T-cell (primary cell): ENCODE measurements around the gene SLBP. TPM values are rescaled to one million over a fixed set of nuclear protein-coding genes. Genes with fewer than 3 reads are reported as not detected.
A peak's percentile ranks its signal among the peaks of the same experiment; 100 is the strongest.

ENCODE experiments used
- ATAC-seq, 4 experiments: fragments of 200-7000 bp in 3 of 4; fragments of 150-1000 bp in 1 of 4; cut with Tn5 transposase; replicated peaks in 1 of 4; 1 replicate in 3 of 4; 2 replicates in 1 of 4; pipeline ENCODE4 v1.10.0; 2021; ENCODE audit warnings: moderate library complexity in 3 of 4, mild to moderate bottlenecking in 2 of 4, moderate number of reproducible peaks in 1 of 4
- CTCF ChIA-PET, 2 donors: fragments of 300-600 bp; sonication (Branson Sonifier 250); formaldehyde crosslinking; loops; one replicate each; lab custom pipeline; 2022; ENCODE audit warnings: antibody characterized with exemption in 2 of 2; lab: Charles Lee
- POLR2A ChIA-PET, 2 donors: fragments of 300-600 bp; sonication (Branson Sonifier 250); formaldehyde crosslinking; loops; one replicate each; lab custom pipeline; 2022; ENCODE audit warnings: antibody characterized with exemption in 2 of 2; lab: Charles Lee
- DNase-seq, 35 experiments: peaks; one replicate each; pipeline versions ENCODE4 v3.0.0 to v3.0.0-alpha.2; 2013 to 2023
- H3K27ac ChIP-seq: one replicate; pipeline ENCODE4 v1.5.1; 2013; ENCODE audit warnings: low read length
- H3K27me3 ChIP-seq, 2 experiments: replicated peaks in 1 of 2; 1 replicate in 1 of 2; 2 replicates in 1 of 2; pipeline versions ENCODE4 v1.6.1 to v1.7.0; 2013; ENCODE audit warnings: low read length in 1 of 2, mixed read lengths in 1 of 2; ENCODE audit not compliant: control insufficient read depth in 2 of 2, insufficient read depth in 2 of 2; ENCODE audit errors: extremely low read depth in 1 of 2
- H3K36me3 ChIP-seq, 2 donors: 1 replicate in 1 of 2; 2 replicates in 1 of 2; pipeline versions ENCODE4 v1.6.1 to v1.7.0; 2013; ENCODE audit warnings: low read length in 1 of 2; ENCODE audit not compliant: control insufficient read depth in 2 of 2, insufficient read depth in 1 of 2; ENCODE audit errors: extremely low read depth in 1 of 2
- H3K4me1 ChIP-seq, 2 experiments: 1 replicate in 1 of 2; 2 replicates in 1 of 2; pipeline versions ENCODE4 v1.6.1 to v1.7.0; 2013; ENCODE audit warnings: low read length in 2 of 2, mixed read lengths in 1 of 2; ENCODE audit not compliant: insufficient read depth in 2 of 2, control insufficient read depth in 1 of 2; ENCODE audit errors: extremely low read depth in 1 of 2
- H3K4me3 ChIP-seq, 2 donors: 1 replicate in 1 of 2; 2 replicates in 1 of 2; pipeline versions ENCODE4 v1.5.1 to v1.7.0; 2013; ENCODE audit warnings: mild to moderate bottlenecking in 2 of 2, low read length in 1 of 2, moderate library complexity in 1 of 2; ENCODE audit not compliant: control insufficient read depth in 1 of 2; ENCODE audit errors: extremely low read depth in 1 of 2
- H3K9me3 ChIP-seq: 2 replicates; pipeline ENCODE4 v1.7.0; 2013
- H3K27ac Mint-ChIP-seq, 2 donors: one replicate each; pipeline ENCODE4 v1.8.0; 2020 to 2021; ENCODE audit warnings: mild to moderate bottlenecking in 2 of 2, mixed read lengths in 2 of 2
- H3K27me3 Mint-ChIP-seq, 2 donors: one replicate each; pipeline ENCODE4 v1.8.0; 2021 to 2022; ENCODE audit warnings: mixed read lengths in 2 of 2
- H3K36me3 Mint-ChIP-seq: one replicate; pipeline ENCODE4 v1.8.0; 2021; ENCODE audit warnings: mixed read lengths
- H3K4me1 Mint-ChIP-seq, 3 donors: one replicate each; pipeline ENCODE4 v1.8.0; 2020 to 2022; ENCODE audit warnings: mixed read lengths in 3 of 3, mild to moderate bottlenecking in 1 of 3
- H3K4me3 Mint-ChIP-seq, 3 donors: one replicate each; pipeline ENCODE4 v1.8.0; 2020 to 2022; ENCODE audit warnings: mild to moderate bottlenecking in 3 of 3, mixed read lengths in 3 of 3, moderate library complexity in 3 of 3
- H3K9me3 Mint-ChIP-seq, 3 donors: one replicate each; pipeline ENCODE4 v1.8.0; 2020 to 2022; ENCODE audit warnings: mixed read lengths in 3 of 3
- WGBS: methylation state at CpG from one replicate; pipeline ENCODE4 v1.1.5; 2013; ENCODE audit warnings: missing lambda C conversion rate; ENCODE audit not compliant: insufficient coverage; 5-methylcytosine and 5-hydroxymethylcytosine counted together
- total RNA-seq, 35 experiments: library from RNA in 6 of 35; stranded (reverse) in 6 of 35; fragments of 120-200 nt in 1 of 35; gene quantifications; one replicate each; pipeline versions ENCODE4 v1.2.1 to v1.2.4 and lab custom pipeline; 2013 to 2026

SLBP gene
- total RNA-seq, 5 donors from 2014 or later (not counting 1 experiment from before 2014, with no cell fraction given): 30.1 to 42.3 (median 36.1) TPM

DNA sequence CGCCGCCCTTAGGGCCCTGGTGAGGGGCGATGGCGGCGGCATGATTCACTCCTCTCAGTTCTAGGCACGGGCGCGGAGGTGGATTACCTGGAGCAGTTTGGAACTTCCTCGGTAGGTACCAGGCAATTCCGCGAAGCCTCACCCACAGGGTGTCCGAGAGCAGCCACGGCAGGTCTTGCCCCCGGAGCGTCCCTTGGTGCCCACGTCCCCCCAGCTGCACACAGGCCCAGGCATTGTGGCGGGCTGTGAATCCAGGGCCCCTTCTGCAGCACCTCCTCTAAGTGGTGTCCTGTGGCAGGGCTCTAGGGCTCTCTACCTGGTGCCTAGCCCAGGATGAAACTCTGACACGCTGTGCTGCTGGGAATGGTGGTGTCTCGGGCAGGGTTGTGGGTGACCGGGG lies 23.1 kb upstream of the SLBP start:
- Histone ChIP-seq H3K27me3 (no peaks in the 10 kb centered on the region), H3K4me3 (no peak overlapping the region), H3K27ac (no peak overlapping the region), H3K9me3 (no peaks in the 10 kb centered on the region), H3K36me3 (peaks cover 38 to 86% of the 10 kb centered on the region in 2 donors), H3K4me1 (peaks cover 0 to 13% of the 10 kb centered on the region in 2 experiments)
- CTCF ChIA-PET: no interaction called here
- H3K27ac Mint-ChIP-seq: no peak overlapping the region
- ATAC-seq (no peak), DNase-seq (no peak)
- no peak overlapping the region for H3K4me3 Mint-ChIP-seq
- peaks cover 0 to 7% (median 6%) of the 10 kb centered on the region in 3 donors for H3K9me3 Mint-ChIP-seq
- WGBS: 93% methylated on average over 17 of the region's 20 CpGs
- POLR2A ChIA-PET: no interaction called here
- H3K27me3 Mint-ChIP-seq: no peaks in the 10 kb centered on the region
- H3K36me3 Mint-ChIP-seq: peaks cover 45% of the 10 kb centered on the region
- H3K4me1 Mint-ChIP-seq: peaks cover 0 to 5% (median 4%) of the 10 kb centered on the region in 3 donors

DNA sequence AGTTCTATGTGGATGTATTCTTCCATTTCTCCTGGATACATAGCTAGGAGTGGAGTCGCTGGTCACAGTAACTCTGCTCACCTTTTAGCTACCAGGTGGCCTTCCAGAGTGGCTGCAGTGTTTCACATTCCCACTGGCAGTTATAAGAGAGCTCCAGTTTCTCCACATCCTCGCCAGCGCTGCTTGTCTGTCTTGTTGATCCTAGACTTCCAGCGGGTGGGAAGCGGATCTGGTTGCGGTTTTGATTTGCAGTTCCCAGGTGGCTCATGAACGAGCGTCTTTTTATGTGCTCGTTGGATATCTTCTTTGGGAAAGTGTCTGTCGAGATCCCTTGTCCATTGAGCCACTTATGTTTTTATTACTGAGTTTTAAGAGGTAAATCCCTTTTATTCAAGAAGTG lies 20.8 kb upstream of the SLBP start:
- H3K4me3 Mint-ChIP-seq: no peak overlapping the region

GRCh38 chr4:1731180-1731579 lies 19.1 kb upstream of the SLBP start:
- ChIA-PET POLR2A (no interaction called here), CTCF (no interaction called here)
- 51% methylated on average over 7 of the region's 10 CpGs for WGBS
- Histone ChIP-seq H3K36me3 (peaks cover 34 to 80% of the 10 kb centered on the region in 2 donors), H3K4me1 (peaks cover under 1 to 49% of the 10 kb centered on the region in 2 experiments), H3K4me3 (no peak overlapping the region), H3K9me3 (no peaks in the 10 kb centered on the region), H3K27me3 (no peaks in the 10 kb centered on the region), H3K27ac (no peak overlapping the region)
- Mint-ChIP-seq H3K4me3 (no peak overlapping the region), H3K4me1 (peaks cover 29 to 39% (median 34%) of the 10 kb centered on the region in 3 donors), H3K27me3 (no peaks in the 10 kb centered on the region), H3K36me3 (peaks cover 38% of the 10 kb centered on the region), H3K9me3 (no peaks in the 10 kb centered on the region), H3K27ac (no peak overlapping the region)
- no peak for ATAC-seq
- no peak for DNase-seq

More for the DNA sequence above, 20.8 kb upstream of the SLBP start:
- ChIA-PET CTCF (interaction anchor here (0.8 to 1.0 kb wide), 2 partner anchors 40 kb away, joined by 3 read pairs; no protein-coding TSS in a partner anchor), POLR2A (no interaction called here)
- Histone ChIP-seq H3K27ac (no peak overlapping the region), H3K36me3 (peaks cover 42 to 83% of the 10 kb centered on the region in 2 donors), H3K9me3 (no peaks in the 10 kb centered on the region), H3K4me3 (no peak overlapping the region), H3K27me3 (no peaks in the 10 kb centered on the region), H3K4me1 (peaks cover 0 to 35% of the 10 kb centered on the region in 2 experiments)
- peaks cover 13 to 22% (median 21%) of the 10 kb centered on the region in 3 donors for H3K4me1 Mint-ChIP-seq
- DNase-seq (no peak), ATAC-seq (no peak)
- H3K27me3 Mint-ChIP-seq: no peaks in the 10 kb centered on the region
- no peaks in the 10 kb centered on the region for H3K9me3 Mint-ChIP-seq
- peaks cover 40% of the 10 kb centered on the region for H3K36me3 Mint-ChIP-seq
- H3K27ac Mint-ChIP-seq: no peak overlapping the region
- 100% methylated on average over 7 of the region's 10 CpGs for WGBS

DNA sequence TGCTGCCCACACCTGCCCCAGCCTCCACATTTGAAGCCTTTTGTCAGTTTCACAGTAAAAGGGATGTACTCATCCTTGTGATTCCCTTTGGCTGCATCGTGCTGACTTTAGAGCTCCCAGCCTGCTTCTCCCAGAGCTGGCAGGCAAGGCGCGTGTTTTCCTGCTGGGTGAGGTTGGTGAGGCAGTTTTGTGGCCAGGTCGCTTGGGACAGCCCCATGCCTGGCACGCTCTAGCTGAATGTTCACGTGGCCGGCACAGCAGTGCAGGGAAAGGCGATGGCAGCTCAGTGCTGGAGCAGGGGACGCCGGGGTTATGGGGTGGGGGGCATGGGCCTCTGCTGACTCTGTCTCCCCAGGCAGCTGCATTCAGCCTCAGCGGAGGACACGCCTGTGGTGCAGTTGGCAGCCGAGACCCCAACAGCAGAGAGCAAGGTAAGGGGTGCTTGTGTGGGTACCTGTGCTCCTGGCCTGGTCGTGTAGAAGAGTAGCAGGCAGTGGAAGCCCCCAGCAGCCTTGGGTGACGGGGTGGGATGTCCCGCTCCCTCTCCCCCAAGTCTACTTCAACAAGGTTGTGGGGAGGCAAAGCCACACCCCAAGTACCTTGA lies 18.5 kb upstream of the SLBP start:
- no peak for ATAC-seq
- H3K4me3 Mint-ChIP-seq: no peak overlapping the region
- Histone ChIP-seq H3K27ac (no peak overlapping the region), H3K27me3 (no peaks in the 10 kb centered on the region), H3K36me3 (peaks cover 28 to 77% of the 10 kb centered on the region in 2 donors), H3K4me3 (no peak overlapping the region), H3K4me1 (peaks cover 4 to 55% of the 10 kb centered on the region in 2 experiments), H3K9me3 (no peaks in the 10 kb centered on the region)
- WGBS: 92% methylated on average over 13 of the region's 16 CpGs
- ChIA-PET POLR2A (no interaction called here), CTCF (interaction anchor here (0.6 to 2.3 kb wide), 4 partner anchors 28 to 43 kb away, joined by 4 to 13 read pairs (median 6); no protein-coding TSS in a partner anchor)
- peaks cover 38% of the 10 kb centered on the region for H3K36me3 Mint-ChIP-seq
- no peaks in the 10 kb centered on the region for H3K27me3 Mint-ChIP-seq
- peaks cover 32 to 44% (median 38%) of the 10 kb centered on the region in 3 donors for H3K4me1 Mint-ChIP-seq
- H3K27ac Mint-ChIP-seq: no peak overlapping the region
- H3K9me3 Mint-ChIP-seq: no peaks in the 10 kb centered on the region
- DNase-seq: no peak

DNA sequence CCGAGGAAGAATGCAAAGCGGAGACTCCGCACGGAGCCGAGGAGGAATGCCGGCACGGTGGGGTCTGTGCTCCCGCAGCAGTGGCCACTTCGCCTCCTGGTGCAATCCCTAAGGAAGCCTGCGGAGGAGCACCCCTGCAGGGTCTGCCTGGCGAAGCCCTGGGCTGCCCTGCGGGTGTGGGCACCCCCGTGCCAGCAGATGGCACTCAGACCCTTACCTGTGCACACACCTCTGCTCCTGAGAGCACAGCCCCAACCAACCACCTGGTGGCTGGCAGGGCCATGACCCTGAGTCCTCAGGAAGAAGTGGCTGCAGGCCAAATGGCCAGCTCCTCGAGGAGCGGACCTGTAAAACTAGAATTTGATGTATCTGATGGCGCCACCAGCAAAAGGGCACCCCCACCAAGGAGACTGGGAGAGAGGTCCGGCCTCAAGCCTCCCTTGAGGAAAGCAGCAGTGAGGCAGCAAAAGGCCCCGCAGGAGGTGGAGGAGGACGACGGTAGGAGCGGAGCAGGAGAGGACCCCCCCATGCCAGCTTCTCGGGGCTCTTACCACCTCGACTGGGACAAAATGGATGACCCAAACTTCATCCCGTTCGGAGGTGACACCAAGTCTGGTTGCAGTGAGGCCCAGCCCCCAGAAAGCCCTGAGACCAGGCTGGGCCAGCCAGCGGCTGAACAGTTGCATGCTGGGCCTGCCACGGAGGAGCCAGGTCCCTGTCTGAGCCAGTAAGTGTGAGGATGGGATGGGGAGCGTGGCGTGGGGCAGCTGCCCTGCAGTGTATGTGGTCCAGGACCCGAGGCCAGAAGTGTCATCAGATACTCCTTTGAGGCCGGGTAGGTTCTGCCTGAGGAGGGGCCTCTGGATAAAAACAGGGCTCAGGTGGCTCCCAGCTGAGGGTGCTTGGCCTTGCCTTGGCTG lies 16.2 kb upstream of the SLBP start:
- POLR2A ChIA-PET: no interaction called here

More for the DNA sequence above, 16.2 kb upstream of the SLBP start:
- Histone ChIP-seq H3K27ac (no peak overlapping the region), H3K4me1 (peaks cover 6 to 78% of the 10 kb centered on the region in 2 experiments), H3K4me3 (no peak overlapping the region), H3K27me3 (no peaks in the 10 kb centered on the region), H3K9me3 (no peaks in the 10 kb centered on the region), H3K36me3 (peaks cover 22 to 67% of the 10 kb centered on the region in 2 donors)
- H3K9me3 Mint-ChIP-seq: no peaks in the 10 kb centered on the region
- ATAC-seq (no peak), DNase-seq (no peak)
- H3K27ac Mint-ChIP-seq: no peak overlapping the region
- peaks cover 38% of the 10 kb centered on the region for H3K36me3 Mint-ChIP-seq
- CTCF ChIA-PET: interaction anchor here (0.8 to 6.1 kb wide), 4 partner anchors 35 to 37 kb away, joined by 3 to 75 read pairs (median 8); no protein-coding TSS in a partner anchor
- peak overlapping the region in 1 of 3 donors; percentile 35 for H3K4me3 Mint-ChIP-seq
- no peaks in the 10 kb centered on the region for H3K27me3 Mint-ChIP-seq
- H3K4me1 Mint-ChIP-seq: peaks cover 49 to 63% (median 56%) of the 10 kb centered on the region in 3 donors
- 96% methylated on average over 21 of the region's 31 CpGs for WGBS
